Gastroesophageal sphincter (tissue), 4 donors: Measurements from ENCODE around the gene SCAF1. TPM values are rescaled to one million over a fixed set of nuclear protein-coding genes. Genes with fewer than 3 reads are reported as not detected.

Source experiments
- ATAC-seq: fragments of 150-250 bp; one replicate; pipeline ENCODE4 v1.9.1; 2016; ENCODE audit warnings: mild to moderate bottlenecking, moderate library complexity
- H3K27ac ChIP-seq, 4 donors: fragments of 200-600 bp; sonication (generic) in 3 of 4; 1 replicate in 3 of 4; 2 replicates in 1 of 4; pipeline ENCODE4 v1.5.1; 2016 to 2019
- H3K27me3 ChIP-seq: fragments of 200-600 bp; sonication (generic); one replicate; pipeline ENCODE4 v1.5.1; 2019
- H3K36me3 ChIP-seq, 2 donors: fragments of 200-600 bp; sonication (generic); one replicate each; pipeline ENCODE4 v1.5.1; 2019; ENCODE audit warnings: control low read depth in 1 of 2
- H3K4me1 ChIP-seq, 3 donors: fragments of 200-600 bp; sonication (generic); 1 replicate in 2 of 3; 2 replicates in 1 of 3; pipeline ENCODE4 v1.5.1; 2016 to 2019; ENCODE audit warnings: control low read depth in 2 of 3
- H3K4me3 ChIP-seq, 2 donors: fragments of 200-600 bp; sonication (generic); one replicate each; pipeline ENCODE4 v1.5.1; 2019; ENCODE audit warnings: mild to moderate bottlenecking in 1 of 2, moderate library complexity in 1 of 2
- H3K9me3 ChIP-seq, 3 donors: fragments of 200-600 bp; sonication (generic); one replicate each; pipeline ENCODE4 v1.5.1; 2017 to 2019; ENCODE audit warnings: control low read depth in 2 of 3
- EP300 ChIP-seq: sonication (generic); formaldehyde crosslinking; IDR thresholded peaks from one replicate; pipeline ENCODE4 v1.6.1; 2017; ENCODE audit warnings: antibody characterized with exemption, mild to moderate bottlenecking
- POLR2A ChIP-seq, 2 donors: fragments of 450-650 bp; IDR thresholded peaks; one replicate each; pipeline ENCODE4 v1.6.1; 2017; ENCODE audit warnings: antibody characterized with exemption in 2 of 2, mild to moderate bottlenecking in 2 of 2, moderate library complexity in 1 of 2
- POLR2AphosphoS5 ChIP-seq: sonication (generic); formaldehyde crosslinking; IDR thresholded peaks from one replicate; pipeline ENCODE4 v1.6.1; 2017; ENCODE audit warnings: antibody characterized with exemption
- WGBS, 2 donors: methylation state at CpG; one replicate each; pipeline ENCODE4 v1.1.5; 2018; ENCODE audit warnings: low coverage in 1 of 2; 5-methylcytosine and 5-hydroxymethylcytosine counted together
- total RNA-seq, 4 donors: library from RNA; depleted of rRNA; stranded (reverse); fragments of >200 nt; gene quantifications; one replicate each; pipeline ENCODE4 v1.1.0, GENCODE V29; 2016
- TF ChIP-seq, protein P1 (sequence below), 4 experiments: fragments of 200-600 bp in 2 of 4; fragments of 450-650 bp in 2 of 4; sonication (generic) in 1 of 4; IDR thresholded peaks; one replicate each; pipeline ENCODE4 v1.5.1; 2017 to 2019; ENCODE audit warnings: antibody characterized with exemption in 4 of 4, mild to moderate bottlenecking in 2 of 4, moderate library complexity in 2 of 4

Gene SCAF1
- total RNA-seq, 4 donors from 2014 or later = 18.2 to 37.5 (median 18.5) TPM

DNA sequence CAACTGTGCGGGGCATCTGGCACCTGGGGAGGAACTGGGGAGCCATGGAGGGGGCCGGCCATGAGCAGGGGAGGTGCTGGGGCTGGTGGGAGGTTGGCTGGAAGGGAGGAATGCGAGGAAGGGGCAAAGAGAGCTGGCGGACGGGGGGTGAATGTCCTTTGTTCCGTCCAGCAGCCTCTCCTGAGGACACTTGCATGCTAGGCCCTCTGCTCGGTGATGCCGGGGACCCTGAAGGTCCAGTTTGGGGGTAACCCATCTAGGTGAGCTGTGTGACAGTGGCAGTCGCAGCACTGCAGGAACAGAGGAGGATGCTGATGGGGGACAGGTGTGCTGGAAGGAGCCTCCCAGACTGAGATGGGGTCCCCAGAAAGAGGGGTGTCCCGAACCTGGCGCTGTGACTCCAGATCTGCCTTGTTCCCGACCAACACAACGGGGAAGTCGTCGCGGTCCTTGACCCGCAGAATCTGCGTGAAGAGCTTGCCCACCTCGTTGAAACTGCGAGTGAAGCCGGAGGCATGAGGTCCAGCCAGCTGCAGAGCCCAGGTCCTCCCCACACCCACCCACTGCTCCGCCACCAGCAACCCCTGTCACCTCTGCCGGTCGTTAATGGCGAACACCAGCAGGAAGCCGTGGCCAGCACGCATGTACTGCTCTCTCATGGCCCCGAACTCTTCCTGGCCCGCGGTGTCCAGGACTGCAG, 5.6 kb upstream of the SCAF1 start:
- H3K4me3 ChIP-seq = no peak overlapping the region
- peak overlapping the region in 3 of 4 donors; percentile 44 to 56 (median 48) for H3K27ac ChIP-seq
- no peaks in the 10 kb centered on the region for H3K9me3 ChIP-seq
- peaks cover 0 to 61% (median 11%) of the 10 kb centered on the region in 3 donors for H3K4me1 ChIP-seq
- WGBS, 2 donors = 72 to 85% methylated on average over 4 to 23 of the region's 30 CpGs
- ATAC-seq = no peak
- no peaks in the 10 kb centered on the region for H3K27me3 ChIP-seq
- H3K36me3 ChIP-seq = peaks cover 0 to 23% of the 10 kb centered on the region in 2 donors
- TF ChIP-seq POLR2A (IDR thresholded peaks at IDR 0.05) (no peak), EP300 (no peak), POLR2AphosphoS5 (no peak)
- TF ChIP-seq, protein P1, sequence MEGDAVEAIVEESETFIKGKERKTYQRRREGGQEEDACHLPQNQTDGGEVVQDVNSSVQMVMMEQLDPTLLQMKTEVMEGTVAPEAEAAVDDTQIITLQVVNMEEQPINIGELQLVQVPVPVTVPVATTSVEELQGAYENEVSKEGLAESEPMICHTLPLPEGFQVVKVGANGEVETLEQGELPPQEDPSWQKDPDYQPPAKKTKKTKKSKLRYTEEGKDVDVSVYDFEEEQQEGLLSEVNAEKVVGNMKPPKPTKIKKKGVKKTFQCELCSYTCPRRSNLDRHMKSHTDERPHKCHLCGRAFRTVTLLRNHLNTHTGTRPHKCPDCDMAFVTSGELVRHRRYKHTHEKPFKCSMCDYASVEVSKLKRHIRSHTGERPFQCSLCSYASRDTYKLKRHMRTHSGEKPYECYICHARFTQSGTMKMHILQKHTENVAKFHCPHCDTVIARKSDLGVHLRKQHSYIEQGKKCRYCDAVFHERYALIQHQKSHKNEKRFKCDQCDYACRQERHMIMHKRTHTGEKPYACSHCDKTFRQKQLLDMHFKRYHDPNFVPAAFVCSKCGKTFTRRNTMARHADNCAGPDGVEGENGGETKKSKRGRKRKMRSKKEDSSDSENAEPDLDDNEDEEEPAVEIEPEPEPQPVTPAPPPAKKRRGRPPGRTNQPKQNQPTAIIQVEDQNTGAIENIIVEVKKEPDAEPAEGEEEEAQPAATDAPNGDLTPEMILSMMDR (IDR thresholded peaks at IDR 0.05) = no peak

DNA sequence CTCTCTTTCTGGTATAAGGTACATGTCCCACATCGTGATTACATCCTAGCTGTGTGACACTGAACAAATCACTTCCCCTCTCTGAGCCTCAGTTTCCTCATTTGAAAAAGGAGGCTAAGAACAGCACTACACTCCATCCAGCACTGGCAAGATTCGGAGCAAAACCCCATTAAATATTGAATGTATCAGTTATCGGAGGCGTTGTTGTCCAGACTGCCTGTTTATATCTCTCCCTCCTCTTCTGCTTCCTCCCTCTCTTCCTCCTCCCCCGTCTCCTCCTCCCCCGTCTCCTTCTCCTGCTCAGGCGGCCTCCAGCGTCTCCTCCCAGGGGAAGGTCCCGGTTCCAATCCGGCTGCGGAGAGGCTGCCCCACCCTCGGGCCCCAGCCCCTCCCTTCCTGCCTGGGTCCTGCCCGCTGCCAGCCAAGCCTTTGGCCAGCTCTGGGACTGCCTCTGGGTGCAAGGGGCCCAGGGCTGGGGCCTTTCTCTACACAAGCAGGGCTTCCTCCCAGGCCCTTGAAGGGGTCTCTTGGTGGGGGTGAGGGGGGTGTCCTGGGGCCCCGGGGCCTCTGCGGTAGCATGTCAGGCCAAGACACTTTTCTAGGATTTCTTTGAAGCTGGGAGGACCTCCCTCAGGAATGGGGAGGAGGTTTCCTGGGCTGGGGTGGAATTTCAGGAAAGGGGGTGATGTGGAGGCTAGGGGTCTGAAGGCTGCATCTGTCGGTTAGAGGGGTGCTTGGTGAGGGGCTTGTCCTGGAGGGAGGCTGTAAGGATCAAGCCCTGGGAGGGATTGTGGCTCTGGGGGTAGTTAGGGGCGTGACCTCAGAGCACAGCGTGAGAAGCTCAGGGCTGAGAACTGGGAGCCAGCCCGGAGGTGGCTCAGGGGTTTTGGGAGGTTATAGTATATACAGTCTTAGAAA, 3.9 kb upstream of the SCAF1 start:
- H3K36me3 ChIP-seq = peaks cover 0 to 23% of the 10 kb centered on the region in 2 donors
- H3K4me1 ChIP-seq = peaks cover 0 to 62% (median 14%) of the 10 kb centered on the region in 3 donors
- peak; percentile 17 for ATAC-seq
- 5 to 8% methylated on average over 8 to 11 of the region's 19 CpGs for WGBS, 2 donors
- H3K27ac ChIP-seq = peak overlapping the region; percentile 95 to 100 (median 100)
- H3K9me3 ChIP-seq = no peaks in the 10 kb centered on the region
- H3K4me3 ChIP-seq = peak overlapping the region; percentile 76 to 91
- no peaks in the 10 kb centered on the region for H3K27me3 ChIP-seq
- TF ChIP-seq POLR2AphosphoS5 (peak; percentile 51), EP300 (no peak), POLR2A (IDR thresholded peaks at IDR 0.05) (no peak)
- TF ChIP-seq, protein P1 (IDR thresholded peaks at IDR 0.05) = no peak

DNA sequence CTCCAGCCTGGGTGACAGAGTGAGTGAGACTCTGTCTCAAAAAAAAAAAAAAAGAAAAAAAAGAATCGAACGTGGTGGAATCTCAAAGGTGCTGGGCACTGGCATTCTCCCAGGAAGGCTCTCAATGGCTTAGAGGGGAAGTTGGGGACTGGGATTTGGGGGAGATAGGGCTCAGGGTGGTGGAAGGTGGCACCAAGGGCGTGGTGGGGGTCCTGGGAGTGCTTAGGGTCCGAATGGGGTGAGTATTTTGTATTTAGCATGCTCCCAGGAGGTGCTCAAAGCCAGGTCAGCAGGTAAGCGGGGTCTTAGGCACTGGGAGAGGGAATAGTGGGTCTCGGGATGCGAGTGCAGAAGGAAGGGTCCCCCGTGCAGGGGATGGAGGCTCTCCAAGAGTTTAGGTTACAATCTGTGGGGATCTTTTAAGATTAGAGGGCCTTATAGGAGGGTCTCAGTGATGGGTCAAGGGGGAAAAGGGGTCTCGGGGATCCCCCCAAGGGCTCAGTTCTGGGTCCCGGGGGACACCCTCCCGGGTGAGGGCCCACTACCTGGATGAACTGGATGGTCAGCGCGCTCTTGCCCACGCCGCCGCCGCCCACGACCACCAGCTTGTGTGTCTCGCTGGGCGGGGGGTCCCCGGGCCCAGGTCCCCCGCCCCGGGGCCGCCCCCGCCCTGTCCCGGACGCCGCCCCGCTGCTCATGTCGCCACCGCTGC, 2.5 kb upstream of the SCAF1 start:
- Histone ChIP-seq H3K27ac (peak overlapping the region; percentile 95 to 100 (median 100)), H3K4me3 (peak overlapping the region; percentile 76 to 91), H3K9me3 (no peaks in the 10 kb centered on the region), H3K27me3 (no peaks in the 10 kb centered on the region), H3K4me1 (peaks cover 0 to 77% (median 25%) of the 10 kb centered on the region in 3 donors), H3K36me3 (peaks cover 0 to 23% of the 10 kb centered on the region in 2 donors)
- no peak for ATAC-seq
- peak; percentile 74 to 85 for TF ChIP-seq POLR2A (IDR thresholded peaks at IDR 0.05)
- TF ChIP-seq EP300 = no peak
- WGBS, 2 donors = 2 to 3% methylated on average over 6 to 11 of the region's 31 CpGs

DNA sequence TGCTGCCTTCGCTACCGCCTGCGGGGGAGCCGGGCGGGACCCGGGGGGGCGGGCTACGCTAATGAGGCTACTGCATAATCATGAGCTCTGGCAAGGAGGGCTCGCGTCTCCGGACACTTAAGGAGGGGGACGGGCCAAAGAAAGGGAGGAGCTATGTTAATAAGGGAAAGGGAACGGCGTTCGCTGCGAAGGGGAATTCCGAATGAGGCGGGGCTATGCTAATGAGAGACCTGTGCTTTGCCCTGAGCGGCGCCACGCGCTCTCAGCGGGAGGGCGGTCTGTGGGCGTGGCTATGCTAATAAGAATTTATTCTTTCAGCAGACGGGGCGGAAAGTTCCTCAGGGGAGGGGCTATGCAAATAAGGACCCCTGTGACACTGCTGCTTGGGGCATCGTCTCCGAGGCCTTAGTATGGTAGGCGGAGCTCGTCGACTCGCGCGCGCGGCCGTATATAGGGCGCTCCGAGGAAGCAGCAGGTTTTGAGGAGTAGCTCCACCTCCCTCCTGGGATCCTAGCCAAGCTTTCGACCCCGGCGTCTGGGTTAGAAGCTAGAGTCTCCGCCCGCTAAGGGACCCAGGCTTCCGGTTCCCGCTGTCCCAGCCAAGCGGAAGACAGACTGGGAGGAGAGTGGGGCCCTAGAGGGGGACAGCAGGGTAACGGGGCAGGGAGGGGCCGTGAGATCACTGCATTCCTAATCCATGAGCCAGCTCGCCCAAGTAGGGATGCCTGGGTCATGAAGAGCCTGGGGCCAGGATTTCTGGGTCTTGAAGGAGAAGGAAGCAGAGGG, 1.7 kb upstream of the SCAF1 start, which contains the start of gene RRAS:
Gene RRAS, minus strand, starts transcription at position 31 of the 786 bp plus-strand sequence. CDS start 45 bp downstream, outside the sequence.
- no peak for TF ChIP-seq EP300
- peak; percentile 90 to 91 for TF ChIP-seq POLR2A (IDR thresholded peaks at IDR 0.05)
- peak; percentile 98 for TF ChIP-seq POLR2AphosphoS5
- TF ChIP-seq, protein P1 (IDR thresholded peaks at IDR 0.05) = no peak
- H3K27ac ChIP-seq = peak within 1 kb of the TSS; percentile 99 to 100 (median 100)
- peak within 1 kb of the TSS; percentile 76 to 91 for H3K4me3 ChIP-seq
- ATAC-seq = peak; percentile 78
- H3K27me3 ChIP-seq = no peaks in the 10 kb centered on the region
- H3K9me3 ChIP-seq = no peaks in the 10 kb centered on the region
- WGBS, 2 donors = 0% methylated on average over 10 to 14 of the region's 51 CpGs
- peaks cover 0 to 82% (median 31%) of the 10 kb centered on the region in 3 donors for H3K4me1 ChIP-seq
- H3K36me3 ChIP-seq = peaks cover 0 to 22% of the 10 kb centered on the region in 2 donors
